HL-60 (cell line): Measurements from ENCODE around the gene MYH14.

Experiments used
- CTCF ChIP-seq: IDR thresholded peaks from one replicate; pipeline ENCODE4 v1.5.1; 2011; ENCODE audit warnings: low read length, control low read depth, inconsistent platforms; ENCODE audit not compliant: insufficient read depth
- GABPA ChIP-seq: IDR thresholded peaks from 2 replicates; pipeline ENCODE4 v1.6.1; 2012; ENCODE audit warnings: low read depth
- POLR2AphosphoS5 ChIP-seq: IDR thresholded peaks from 2 replicates; pipeline ENCODE4 v1.6.1; 2012; ENCODE audit warnings: low read depth
- SPI1 ChIP-seq: IDR thresholded peaks from 2 replicates; pipeline ENCODE4 v1.6.1; 2012; ENCODE audit warnings: low read depth, mild to moderate bottlenecking, borderline replicate concordance

GRCh38 chr19:50281491-50281890 lies 78.1 kb downstream of the MYH14 start:
- TF ChIP-seq CTCF, result no peak
- TF ChIP-seq GABPA, result no peak
- TF ChIP-seq POLR2AphosphoS5, result no peak
- no peak for TF ChIP-seq SPI1
